Liver (tissue), 3 donors: ENCODE results near the gene TDRD9.

Experiments
- CTCF ChIP-seq: fragments of 150-350 bp; IDR thresholded peaks from 2 replicates; pipeline ENCODE4 v1.5.1; 2017; ENCODE audit warnings: improper control_type of control experiment, low read depth, low read length; ENCODE audit not compliant: missing input control
- RXRA ChIP-seq, 2 donors: IDR thresholded peaks; 2 replicates each; pipeline ENCODE4 v1.6.1; 2017 to 2018; ENCODE audit warnings: antibody characterized with exemption in 2 of 2, mild to moderate bottlenecking in 1 of 2
- SP1 ChIP-seq: IDR thresholded peaks from 2 replicates; pipeline ENCODE4 v1.6.1; 2018; ENCODE audit warnings: antibody characterized with exemption, mild to moderate bottlenecking
- donor health status: healthy.
- donor health status: healthy.

GRCh38 chr14:104044016-104044415, 115.8 kb downstream of the TDRD9 start:
- TF ChIP-seq RXRA (IDR thresholded peaks at IDR 0.05), result no peak
- no peak for TF ChIP-seq SP1
- TF ChIP-seq CTCF, result no peak
